Measurements from ENCODE around the gene EPHB3.

Gene EPHB3

GRCh38 chr3:184538666-184539431 lies 22.7 kb upstream of the EPHB3 start:
- TF ChIP-seq GATA2 (IDR thresholded peaks at IDR 0.05; ENCODE audit: low read depth, low read length) (no peak), GATA3 (IDR thresholded peaks at IDR 0.05; ENCODE audit: low read depth, low read length) (no peak)

DNA sequence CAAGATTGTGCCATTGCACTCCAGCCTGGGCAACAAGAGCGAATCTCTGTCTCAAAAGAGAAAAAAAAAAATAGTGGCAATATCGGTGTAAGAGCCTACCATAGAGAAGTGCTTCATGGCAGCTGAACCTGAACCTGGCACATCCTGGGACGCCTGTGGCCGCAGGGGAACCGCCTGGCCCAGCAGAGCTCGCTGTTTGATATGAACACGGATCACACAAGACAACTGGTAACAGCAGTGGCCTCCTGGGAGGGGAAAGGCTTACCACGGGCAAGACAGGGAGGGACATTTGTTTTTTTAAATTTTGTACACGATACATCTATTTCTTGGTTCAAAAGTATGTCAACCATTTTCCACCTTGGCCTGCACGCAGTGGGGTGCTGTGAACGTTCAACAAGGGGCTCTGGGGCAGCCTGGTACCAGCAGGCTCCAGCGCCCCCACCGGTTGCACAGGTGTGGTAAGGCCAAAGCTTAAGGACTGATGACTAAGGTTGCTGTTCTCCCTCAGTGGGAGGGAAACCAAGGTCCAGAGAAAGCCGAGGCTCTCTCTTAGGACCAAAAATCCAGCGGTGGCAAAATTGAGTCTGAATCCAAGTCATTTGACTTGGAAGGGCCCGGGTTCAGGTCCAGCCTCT lies 21.7 kb upstream of the EPHB3 start:
- TF ChIP-seq GATA2 (IDR thresholded peaks at IDR 0.05; ENCODE audit: low read depth, low read length) (no peak), GATA3 (IDR thresholded peaks at IDR 0.05; ENCODE audit: low read depth, low read length) (no peak)

- TF ChIP-seq GATA3 (IDR thresholded peaks at IDR 0.05; ENCODE audit: low read depth, low read length) = no peak
Measured at GRCh38 chr3:184540777-184541681, 20.6 kb upstream of the EPHB3 start.

DNA sequence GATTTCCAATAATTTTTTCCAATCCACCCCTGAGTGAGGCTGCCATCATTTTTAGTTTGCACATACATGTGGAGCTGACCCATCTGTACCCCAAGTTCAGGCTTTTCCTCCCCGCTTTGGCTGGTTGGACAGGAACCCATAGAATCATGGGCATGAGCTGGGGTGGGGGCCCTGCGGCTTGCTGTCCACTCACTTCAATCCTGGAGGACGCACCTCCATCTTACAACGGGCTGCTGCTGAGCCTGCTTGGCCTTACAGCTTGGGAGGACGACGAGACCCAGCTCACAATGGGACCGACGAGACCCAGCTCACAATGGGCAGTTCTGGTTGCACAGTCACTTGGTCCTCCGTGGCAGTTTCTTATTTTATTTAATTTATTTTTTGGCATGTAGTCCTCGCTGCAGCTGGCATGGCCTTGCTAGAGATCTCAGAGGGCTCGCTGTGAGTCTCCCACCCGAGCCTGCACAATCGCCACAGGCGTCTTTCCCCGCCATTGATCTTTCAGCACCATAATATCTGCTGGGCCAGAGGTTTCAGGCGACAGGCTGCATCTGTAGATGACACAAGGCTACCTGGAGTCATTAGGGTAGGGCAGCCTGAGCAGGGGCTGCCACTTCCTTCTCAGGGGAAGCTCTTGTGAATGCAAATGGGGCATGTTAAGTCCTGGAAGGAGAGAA lies 19.6 kb upstream of the EPHB3 start:
- no peak for TF ChIP-seq GATA2 (IDR thresholded peaks at IDR 0.05; ENCODE audit: low read depth, low read length)
- no peak for TF ChIP-seq GATA3 (IDR thresholded peaks at IDR 0.05; ENCODE audit: low read depth, low read length)

GRCh38 chr3:184542577-184542976 lies 19.0 kb upstream of the EPHB3 start:
- no peak for TF ChIP-seq GATA3 (IDR thresholded peaks at IDR 0.05; ENCODE audit: low read depth, low read length)
- TF ChIP-seq GATA2 (IDR thresholded peaks at IDR 0.05; ENCODE audit: low read depth, low read length) = no peak

DNA sequence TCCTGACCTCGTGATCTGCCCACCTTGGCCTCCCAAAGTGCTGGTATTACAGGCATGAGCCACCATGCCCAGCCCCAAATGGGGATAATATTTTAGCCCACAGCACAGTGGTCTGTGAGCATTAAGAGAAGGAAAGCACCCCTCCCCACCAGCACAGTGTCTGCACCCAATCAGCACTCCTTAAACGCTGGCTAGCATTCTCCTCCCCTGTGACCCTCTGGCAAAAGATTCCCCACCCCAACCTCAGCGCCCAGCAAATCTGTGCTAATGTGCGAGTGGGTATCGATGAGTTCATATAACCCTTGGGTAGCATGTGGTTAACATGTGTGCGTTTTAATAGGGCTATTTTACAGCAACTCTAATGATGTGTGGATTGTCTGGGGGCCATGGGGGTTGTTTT lies 18.3 kb upstream of the EPHB3 start:
- TF ChIP-seq GATA2 (IDR thresholded peaks at IDR 0.05; ENCODE audit: low read depth, low read length) (no peak), GATA3 (IDR thresholded peaks at IDR 0.05; ENCODE audit: low read depth, low read length) (no peak)

GRCh38 chr3:184543843-184544512 lies 17.6 kb upstream of the EPHB3 start:
- TF ChIP-seq GATA3 (IDR thresholded peaks at IDR 0.05; ENCODE audit: low read depth, low read length) = no peak
- no peak for TF ChIP-seq GATA2 (IDR thresholded peaks at IDR 0.05; ENCODE audit: low read depth, low read length)

- TF ChIP-seq GATA3 (IDR thresholded peaks at IDR 0.05; ENCODE audit: low read depth, low read length) = no peak
- no peak for TF ChIP-seq GATA2 (IDR thresholded peaks at IDR 0.05; ENCODE audit: low read depth, low read length)
Measured at GRCh38 chr3:184544513-184544861, 17.1 kb upstream of the EPHB3 start.

GRCh38 chr3:184545769-184546168 lies 15.8 kb upstream of the EPHB3 start:
- no peak for TF ChIP-seq GATA3 (IDR thresholded peaks at IDR 0.05; ENCODE audit: low read depth, low read length)
- TF ChIP-seq GATA2 (IDR thresholded peaks at IDR 0.05; ENCODE audit: low read depth, low read length) = no peak

GRCh38 chr3:184546252-184546651 lies 15.3 kb upstream of the EPHB3 start:
- TF ChIP-seq GATA2 (IDR thresholded peaks at IDR 0.05; ENCODE audit: low read depth, low read length) (no peak), GATA3 (IDR thresholded peaks at IDR 0.05; ENCODE audit: low read depth, low read length) (no peak)

- TF ChIP-seq GATA3 (IDR thresholded peaks at IDR 0.05; ENCODE audit: low read depth, low read length) (no peak), GATA2 (IDR thresholded peaks at IDR 0.05; ENCODE audit: low read depth, low read length) (no peak)
Measured at GRCh38 chr3:184549796-184550577, 11.6 kb upstream of the EPHB3 start.

- TF ChIP-seq GATA3 (IDR thresholded peaks at IDR 0.05; ENCODE audit: low read depth, low read length) (no peak), GATA2 (IDR thresholded peaks at IDR 0.05; ENCODE audit: low read depth, low read length) (no peak)
Measured at GRCh38 chr3:184551103-184551502, 10.5 kb upstream of the EPHB3 start.
